ENCODE data around the gene RAB25.
"Not testable (repeated sequence)": the region's sequence is repeated elsewhere in the genome, so short reads cannot be mapped to it uniquely, and the experiment has no call there.

RAB25 gene

GRCh38 chr1:156025876-156026275, 35.1 kb upstream of the RAB25 start:
- no peak overlapping the region for H3K9ac ChIP-seq
- H3K4me1 ChIP-seq = peaks cover 0 to 7% (median 5%) of the 10 kb centered on the region in 10 experiments; a peak in 11 of 20 replicates
- no peak overlapping the region for H3K4me2 ChIP-seq
- no peak overlapping the region for H3K4me3 ChIP-seq
- H4K20me1 ChIP-seq = no peaks in the 10 kb centered on the region
- no peaks in the 10 kb centered on the region; a peak in 2 of 22 replicates for H3K27me3 ChIP-seq
- no peaks in the 10 kb centered on the region for H3K9me3 ChIP-seq (replicated peaks in 1 of 11)
- no peak overlapping the region for H3K27ac ChIP-seq
- no peaks in the 10 kb centered on the region for H3K36me3 ChIP-seq
- no peak for TF ChIP-seq Cebpa-rat (IDR thresholded peaks at IDR 0.05)

GRCh38 chr1:156026588-156026987, 34.4 kb upstream of the RAB25 start:
- Histone ChIP-seq H3K27ac (no peak overlapping the region), H3K4me2 (no peak overlapping the region), H3K36me3 (no peaks in the 10 kb centered on the region), H3K4me3 (no peak overlapping the region), H3K27me3 (no peaks in the 10 kb centered on the region; a peak in 2 of 22 replicates), H3K9me3 (replicated peaks in 1 of 11) (no peaks in the 10 kb centered on the region), H4K20me1 (no peaks in the 10 kb centered on the region), H3K4me1 (no peaks in the 10 kb centered on the region; a peak in 2 of 20 replicates), H3K9ac (no peak overlapping the region)
- no peak for TF ChIP-seq Cebpa-rat (IDR thresholded peaks at IDR 0.05)

GRCh38 chr1:156033011-156033410, 27.9 kb upstream of the RAB25 start:
- no peaks in the 10 kb centered on the region for H3K9me3 ChIP-seq (replicated peaks in 1 of 11)
- H3K27ac ChIP-seq = no peak overlapping the region
- no peak for TF ChIP-seq Cebpa-rat (IDR thresholded peaks at IDR 0.05)
- H3K9ac ChIP-seq = no peak overlapping the region
- no peak overlapping the region for H3K4me2 ChIP-seq
- no peak overlapping the region for H3K4me3 ChIP-seq
- H3K36me3 ChIP-seq = peaks cover 14 to 24% (median 21%) of the 10 kb centered on the region in 11 experiments
- no peaks in the 10 kb centered on the region for H3K4me1 ChIP-seq
- no peaks in the 10 kb centered on the region for H3K27me3 ChIP-seq
- peaks cover 0 to 2% (median 0%) of the 10 kb centered on the region in 11 experiments; a peak in 1 of 22 replicates for H4K20me1 ChIP-seq

GRCh38 chr1:156034991-156035390, 26.0 kb upstream of the RAB25 start:
- not testable (repeated sequence) for H3K4me3 ChIP-seq; H3K4me1 ChIP-seq; H3K9me3 ChIP-seq (replicated peaks in 1 of 11); H4K20me1 ChIP-seq; H3K4me2 ChIP-seq; H3K27me3 ChIP-seq; H3K27ac ChIP-seq; H3K9ac ChIP-seq
- H3K36me3 ChIP-seq = peaks cover 30 to 44% (median 40%) of the 10 kb centered on the region in 11 experiments

GRCh38 chr1:156042828-156043227, 18.1 kb upstream of the RAB25 start:
- Histone ChIP-seq H3K27ac (no peak overlapping the region), H3K9ac (no peak overlapping the region), H3K9me3 (replicated peaks in 1 of 11) (no peaks in the 10 kb centered on the region), H4K20me1 (peaks cover 0 to 11% (median 0%) of the 10 kb centered on the region in 11 experiments; a peak in 5 of 22 replicates), H3K4me2 (no peak overlapping the region), H3K27me3 (no peaks in the 10 kb centered on the region), H3K4me1 (peaks cover 0 to 3% (median 0%) of the 10 kb centered on the region in 10 experiments; a peak in 3 of 20 replicates), H3K36me3 (peaks cover 78 to 97% (median 86%) of the 10 kb centered on the region in 11 experiments), H3K4me3 (no peak overlapping the region)
- TF ChIP-seq Cebpa-rat (IDR thresholded peaks at IDR 0.05) = no peak

GRCh38 chr1:156045076-156045475, 15.9 kb upstream of the RAB25 start:
- Histone ChIP-seq H3K4me3 (no peak overlapping the region), H3K4me1 (peaks cover under 1 to 18% (median 10%) of the 10 kb centered on the region in 10 experiments; a peak in 14 of 20 replicates), H3K27ac (no peak overlapping the region), H3K9me3 (replicated peaks in 1 of 11) (no peaks in the 10 kb centered on the region), H3K27me3 (no peaks in the 10 kb centered on the region), H4K20me1 (peaks cover 0 to 24% (median 0%) of the 10 kb centered on the region in 11 experiments; a peak in 7 of 22 replicates), H3K36me3 (peaks cover 71 to 97% (median 88%) of the 10 kb centered on the region in 11 experiments), H3K4me2 (no peak overlapping the region), H3K9ac (no peak overlapping the region)
- TF ChIP-seq Cebpa-rat (IDR thresholded peaks at IDR 0.05) = no peak

GRCh38 chr1:156048663-156049258, 12.2 kb upstream of the RAB25 start:
- Histone ChIP-seq H3K36me3 (peaks cover 41 to 80% (median 65%) of the 10 kb centered on the region in 11 experiments), H3K9ac (no peak overlapping the region; a peak in 1 of 22 replicates), H3K27ac (no peak overlapping the region), H4K20me1 (peaks cover 0 to 50% (median 19%) of the 10 kb centered on the region in 11 experiments; a peak in 18 of 22 replicates), H3K4me2 (peak overlapping the region in 5 of 11 experiments; percentile 4 to 33 (median 26); a peak in 7 of 22 replicates), H3K27me3 (no peaks in the 10 kb centered on the region), H3K9me3 (replicated peaks in 1 of 11) (no peaks in the 10 kb centered on the region), H3K4me3 (no peak overlapping the region), H3K4me1 (peaks cover 16 to 42% (median 26%) of the 10 kb centered on the region in 10 experiments; a peak in 19 of 20 replicates)
- no peak for TF ChIP-seq Cebpa-rat (IDR thresholded peaks at IDR 0.05)

GRCh38 chr1:156050376-156050775, 10.6 kb upstream of the RAB25 start:
- no peaks in the 10 kb centered on the region for H3K27me3 ChIP-seq
- no peak overlapping the region for H3K9ac ChIP-seq
- peaks cover 19 to 44% (median 27%) of the 10 kb centered on the region in 10 experiments for H3K4me1 ChIP-seq
- H3K4me3 ChIP-seq = no peak overlapping the region
- H4K20me1 ChIP-seq = peaks cover 0 to 50% (median 19%) of the 10 kb centered on the region in 11 experiments; a peak in 18 of 22 replicates
- H3K27ac ChIP-seq = no peak overlapping the region
- no peak for TF ChIP-seq Cebpa-rat (IDR thresholded peaks at IDR 0.05)
- peak overlapping the region in 2 of 11 experiments; percentile 8 to 11; a peak in 2 of 22 replicates for H3K4me2 ChIP-seq
- no peaks in the 10 kb centered on the region for H3K9me3 ChIP-seq (replicated peaks in 1 of 11)
- H3K36me3 ChIP-seq = peaks cover 29 to 64% (median 51%) of the 10 kb centered on the region in 11 experiments

- no peak for TF ChIP-seq Cebpa-rat (IDR thresholded peaks at IDR 0.05)
- Histone ChIP-seq H3K27me3 (no peaks in the 10 kb centered on the region), H3K9me3 (replicated peaks in 1 of 11) (no peaks in the 10 kb centered on the region), H3K4me2 (peak overlapping the region in 6 of 11 experiments; percentile 68 to 88 (median 80); a peak in 3 of 22 replicates), H3K36me3 (peaks cover 29 to 62% (median 50%) of the 10 kb centered on the region in 11 experiments), H3K27ac (no peak overlapping the region), H3K9ac (peak overlapping the region in 2 of 11 experiments; percentile 22 to 30; a peak in 3 of 22 replicates), H3K4me1 (peaks cover 26 to 52% (median 34%) of the 10 kb centered on the region in 10 experiments), H3K4me3 (no peak overlapping the region), H4K20me1 (peaks cover 0 to 50% (median 19%) of the 10 kb centered on the region in 11 experiments; a peak in 18 of 22 replicates)
These were observed 9.8 kb upstream of the RAB25 start for GRCh38 chr1:156051011-156051725.
